Natural killer cell (primary cell): ENCODE measurements around the gene IER3. TPM values are rescaled to one million over a fixed set of nuclear protein-coding genes. Genes with fewer than 3 reads are reported as not detected.
"Not testable (repeated sequence)": the region's sequence is repeated elsewhere in the genome, so short reads cannot be mapped to it uniquely, and the experiment has no call there.

Experiments used
- ATAC-seq, 3 donors: fragments of 150-1000 bp in 2 of 3; fragments of 200-7000 bp in 1 of 3; cut with Tn5 transposase; 1 replicate in 1 of 3; 2 replicates in 2 of 3; pipeline ENCODE4 v1.10.0; 2021; ENCODE audit warnings: mild to moderate bottlenecking in 2 of 3, moderate library complexity in 2 of 3
- DNase-seq, 2 donors: peaks; one replicate each; pipeline versions ENCODE4 v3.0.0 to v3.0.0-alpha.2; 2013 to 2021; ENCODE audit warnings: mixed read lengths in 1 of 2
- H3K27ac ChIP-seq: one replicate; pipeline ENCODE4 v1.5.1; 2013; ENCODE audit warnings: mild to moderate bottlenecking, low read length
- H3K27me3 ChIP-seq: one replicate; pipeline ENCODE4 v1.6.1; 2013; ENCODE audit warnings: low read length; ENCODE audit not compliant: control insufficient read depth, insufficient read depth
- H3K36me3 ChIP-seq: one replicate; pipeline ENCODE4 v1.6.1; 2013; ENCODE audit warnings: low read length; ENCODE audit not compliant: control insufficient read depth, insufficient read depth
- H3K4me1 ChIP-seq: one replicate; pipeline ENCODE4 v1.6.1; 2013; ENCODE audit warnings: low read length; ENCODE audit not compliant: control insufficient read depth, insufficient read depth
- H3K4me3 ChIP-seq: one replicate; pipeline ENCODE4 v1.5.1; 2013; ENCODE audit warnings: low read length
- H3K9me3 ChIP-seq: one replicate; pipeline ENCODE4 v1.6.1; 2013; ENCODE audit warnings: low read length; ENCODE audit not compliant: control insufficient read depth, insufficient read depth
- H3K27ac Mint-ChIP-seq, 2 donors: one replicate each; pipeline ENCODE4 v1.8.0; 2022; ENCODE audit warnings: mild to moderate bottlenecking in 2 of 2, mixed read lengths in 2 of 2, moderate library complexity in 1 of 2
- H3K27me3 Mint-ChIP-seq, 2 donors: one replicate each; pipeline ENCODE4 v1.8.0; 2022; ENCODE audit warnings: low read depth in 2 of 2, mixed read lengths in 2 of 2
- H3K36me3 Mint-ChIP-seq: one replicate; pipeline ENCODE4 v1.8.0; 2022; ENCODE audit warnings: mixed read lengths
- H3K4me1 Mint-ChIP-seq, 2 donors: one replicate each; pipeline ENCODE4 v1.8.0; 2022; ENCODE audit warnings: mixed read lengths in 2 of 2
- H3K4me3 Mint-ChIP-seq: one replicate; pipeline ENCODE4 v1.8.0; 2022; ENCODE audit warnings: mild to moderate bottlenecking, moderate library complexity, mixed read lengths
- H3K9me3 Mint-ChIP-seq, 2 donors: one replicate each; pipeline ENCODE4 v1.8.0; 2022; ENCODE audit warnings: mixed read lengths in 2 of 2
- WGBS: methylation state at CpG from one replicate; pipeline ENCODE4 v1.1.7; 2013; ENCODE audit warnings: missing lambda C conversion rate; ENCODE audit not compliant: insufficient coverage; 5-methylcytosine and 5-hydroxymethylcytosine counted together
- intact Hi-C: fragments of 100-400 bp; cut with micrococcal nuclease; formaldehyde crosslinking; loops from one replicate; pipeline ENCODE4 v1.14.2; 2022
- total RNA-seq, 4 donors: library from RNA; stranded (reverse); fragments of 120-200 nt in 1 of 4; gene quantifications; one replicate each; pipeline versions ENCODE4 v1.2.3 to v1.2.4, GENCODE V29; 2013 to 2022
- TF ChIP-seq, protein P1 (sequence below): fragments of 200-600 bp; IDR thresholded peaks from one replicate; pipeline ENCODE4 v1.8.0; 2022; ENCODE audit warnings: antibody characterized with exemption

Gene IER3
- total RNA-seq, 3 donors from 2014 or later (not counting 1 experiment from before 2014, with no cell fraction given) = 39.7 to 105 (median 66.5) TPM

GRCh38 chr6:30767944-30768301, 23.6 kb upstream of the IER3 start:
- TF ChIP-seq, protein P1, sequence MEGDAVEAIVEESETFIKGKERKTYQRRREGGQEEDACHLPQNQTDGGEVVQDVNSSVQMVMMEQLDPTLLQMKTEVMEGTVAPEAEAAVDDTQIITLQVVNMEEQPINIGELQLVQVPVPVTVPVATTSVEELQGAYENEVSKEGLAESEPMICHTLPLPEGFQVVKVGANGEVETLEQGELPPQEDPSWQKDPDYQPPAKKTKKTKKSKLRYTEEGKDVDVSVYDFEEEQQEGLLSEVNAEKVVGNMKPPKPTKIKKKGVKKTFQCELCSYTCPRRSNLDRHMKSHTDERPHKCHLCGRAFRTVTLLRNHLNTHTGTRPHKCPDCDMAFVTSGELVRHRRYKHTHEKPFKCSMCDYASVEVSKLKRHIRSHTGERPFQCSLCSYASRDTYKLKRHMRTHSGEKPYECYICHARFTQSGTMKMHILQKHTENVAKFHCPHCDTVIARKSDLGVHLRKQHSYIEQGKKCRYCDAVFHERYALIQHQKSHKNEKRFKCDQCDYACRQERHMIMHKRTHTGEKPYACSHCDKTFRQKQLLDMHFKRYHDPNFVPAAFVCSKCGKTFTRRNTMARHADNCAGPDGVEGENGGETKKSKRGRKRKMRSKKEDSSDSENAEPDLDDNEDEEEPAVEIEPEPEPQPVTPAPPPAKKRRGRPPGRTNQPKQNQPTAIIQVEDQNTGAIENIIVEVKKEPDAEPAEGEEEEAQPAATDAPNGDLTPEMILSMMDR = no peak
- Histone ChIP-seq H3K9me3 (no peaks in the 10 kb centered on the region), H3K36me3 (no peaks in the 10 kb centered on the region), H3K4me1 (peaks cover 15% of the 10 kb centered on the region), H3K27me3 (no peaks in the 10 kb centered on the region), H3K4me3 (no peak overlapping the region), H3K27ac (no peak overlapping the region)
- DNase-seq = no peak
- Mint-ChIP-seq H3K4me1 (peaks cover 36 to 42% of the 10 kb centered on the region in 2 donors), H3K27me3 (peaks cover 10 to 19% of the 10 kb centered on the region in 2 donors), H3K27ac (no peak overlapping the region), H3K9me3 (no peaks in the 10 kb centered on the region), H3K4me3 (peak overlapping the region; percentile 56), H3K36me3 (no peaks in the 10 kb centered on the region)
- intact Hi-C loops = no loop called here
- no peak for ATAC-seq
- 100% methylated on average over 1 of the region's 1 CpG for WGBS

GRCh38 chr6:30767158-30767943, 23.0 kb upstream of the IER3 start:
- Histone ChIP-seq H3K4me1 (peaks cover 15% of the 10 kb centered on the region), H3K27me3 (no peaks in the 10 kb centered on the region), H3K36me3 (no peaks in the 10 kb centered on the region), H3K9me3 (no peaks in the 10 kb centered on the region), H3K4me3 (no peak overlapping the region), H3K27ac (no peak overlapping the region)
- peaks cover 10 to 19% of the 10 kb centered on the region in 2 donors for H3K27me3 Mint-ChIP-seq
- H3K27ac Mint-ChIP-seq = no peak overlapping the region
- no peaks in the 10 kb centered on the region for H3K36me3 Mint-ChIP-seq
- ATAC-seq (no peak), DNase-seq (no peak)
- TF ChIP-seq, protein P1 = no peak
- no peak overlapping the region for H3K4me3 Mint-ChIP-seq
- 80% methylated on average over 9 of the region's 9 CpGs for WGBS
- H3K9me3 Mint-ChIP-seq = no peaks in the 10 kb centered on the region
- intact Hi-C loops = no loop called here
- H3K4me1 Mint-ChIP-seq = peaks cover 36% of the 10 kb centered on the region in 2 donors

DNA sequence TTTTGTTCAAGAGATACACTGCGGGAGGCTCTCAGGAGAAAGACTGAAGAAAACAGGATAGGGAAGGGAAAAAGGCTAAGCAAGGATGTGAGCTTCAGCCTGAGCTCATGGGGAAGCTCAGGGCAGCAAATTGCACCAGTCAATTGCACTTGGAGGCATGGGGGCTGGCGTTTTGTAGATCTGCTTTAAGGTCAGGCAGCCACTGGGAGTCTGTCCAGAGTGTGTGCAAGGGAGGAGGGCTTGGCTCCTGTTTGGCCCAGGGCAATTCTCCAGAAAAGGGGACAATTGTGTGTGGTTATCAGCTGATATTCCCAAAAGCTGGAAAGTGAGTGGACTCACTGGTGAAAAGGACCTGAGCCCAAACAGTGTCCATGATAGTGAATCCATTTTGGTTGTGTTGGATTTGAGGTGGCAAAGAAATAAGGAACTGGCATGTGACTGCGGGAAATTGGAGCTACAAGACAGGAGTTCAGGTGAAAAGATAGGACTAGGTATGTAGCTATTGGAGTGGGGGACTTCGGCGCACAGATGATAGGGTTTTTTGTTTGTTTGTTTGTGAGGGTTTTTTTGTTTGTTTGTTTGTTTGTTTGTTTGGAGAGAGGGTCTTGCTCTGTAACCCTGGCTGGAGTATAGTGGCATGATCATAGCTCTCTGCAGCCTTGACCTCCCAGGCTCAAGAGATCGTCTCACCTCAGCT, 22.3 kb upstream of the IER3 start:
- 93% methylated on average over 6 of the region's 6 CpGs for WGBS
- no peaks in the 10 kb centered on the region for H3K9me3 ChIP-seq
- no peaks in the 10 kb centered on the region for H3K36me3 ChIP-seq
- H3K4me1 ChIP-seq = peaks cover 15% of the 10 kb centered on the region
- Mint-ChIP-seq H3K9me3 (no peaks in the 10 kb centered on the region), H3K27ac (no peak overlapping the region), H3K36me3 (no peaks in the 10 kb centered on the region), H3K4me1 (peaks cover 36% of the 10 kb centered on the region in 2 donors), H3K4me3 (no peak overlapping the region), H3K27me3 (peaks cover 10 to 19% of the 10 kb centered on the region in 2 donors)
- H3K27me3 ChIP-seq = no peaks in the 10 kb centered on the region
- ATAC-seq (no peak), DNase-seq (no peak)
- TF ChIP-seq, protein P1 = no peak
- intact Hi-C loops = no loop called here
- H3K27ac ChIP-seq = no peak overlapping the region
- H3K4me3 ChIP-seq = no peak overlapping the region

DNA sequence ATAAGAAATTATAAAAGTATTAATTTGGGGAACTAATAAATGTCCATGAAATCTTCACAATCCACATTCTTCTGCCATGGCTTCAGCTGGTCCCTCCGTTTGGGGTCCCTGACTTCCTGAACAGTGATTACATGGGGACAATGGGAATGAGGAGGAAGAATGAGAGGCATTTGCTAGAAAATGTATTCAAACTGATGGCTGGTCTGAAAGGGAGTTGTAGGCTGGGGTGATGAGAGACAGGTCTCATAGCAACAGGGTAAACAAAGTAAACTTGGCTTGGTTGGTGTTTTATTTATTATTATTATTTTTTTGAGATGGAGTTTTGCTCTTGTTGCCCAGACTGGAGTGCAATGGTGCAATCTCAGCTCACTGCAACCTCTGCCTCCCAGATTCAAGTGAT, 21.1 kb upstream of the IER3 start:
- ATAC-seq, H3K4me3 Mint-ChIP-seq, H3K36me3 Mint-ChIP-seq, DNase-seq, H3K9me3 Mint-ChIP-seq, intact Hi-C loops, H3K36me3 ChIP-seq, H3K27ac ChIP-seq, H3K9me3 ChIP-seq, H3K27ac Mint-ChIP-seq, H3K27me3 ChIP-seq, H3K4me3 ChIP-seq: not testable (repeated sequence)
- Mint-ChIP-seq H3K27me3 (peaks cover 10 to 19% of the 10 kb centered on the region in 2 donors), H3K4me1 (peaks cover 31 to 36% of the 10 kb centered on the region in 2 donors)
- peaks cover 15% of the 10 kb centered on the region for H3K4me1 ChIP-seq
- WGBS = 91% methylated on average over 1 of the region's 1 CpG

DNA sequence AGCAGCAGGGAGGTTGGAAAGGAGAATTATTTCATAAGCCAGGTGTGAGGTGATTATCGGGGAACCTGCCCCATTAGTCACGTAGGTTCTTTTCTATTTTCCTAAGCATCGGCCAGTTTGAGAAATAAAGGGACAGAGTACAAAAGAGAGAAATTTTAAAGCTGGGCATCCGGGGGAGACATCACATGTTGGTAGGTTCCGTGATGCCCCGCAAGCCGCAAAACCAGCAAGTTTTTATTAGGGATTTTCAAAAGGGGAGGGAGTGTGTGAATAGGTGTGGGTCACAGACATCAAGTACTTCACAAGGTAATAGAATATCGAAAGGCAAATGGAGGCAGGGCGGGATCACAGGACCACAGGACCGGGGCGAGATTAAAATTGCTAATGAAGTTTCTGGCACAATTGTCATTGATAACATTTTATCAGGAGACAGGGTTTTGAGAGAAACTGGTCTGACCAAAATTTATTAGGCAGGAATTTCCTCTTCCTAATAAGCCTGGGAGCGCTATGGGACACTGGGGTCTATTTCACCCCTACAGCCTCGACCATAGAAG, 20.2 kb upstream of the IER3 start:
- H3K36me3 Mint-ChIP-seq, H3K27ac Mint-ChIP-seq: not testable (repeated sequence)

More for the DNA sequence above, 20.2 kb upstream of the IER3 start:
- H3K9me3 Mint-ChIP-seq, H3K36me3 ChIP-seq, H3K4me3 Mint-ChIP-seq, H3K4me3 ChIP-seq, H3K27me3 ChIP-seq, H3K9me3 ChIP-seq, intact Hi-C loops, ATAC-seq, DNase-seq, H3K27ac ChIP-seq: not testable (repeated sequence)
- Mint-ChIP-seq H3K27me3 (peaks cover 10 to 19% of the 10 kb centered on the region in 2 donors), H3K4me1 (peaks cover 23 to 28% of the 10 kb centered on the region in 2 donors)
- WGBS = 83% methylated on average over 12 of the region's 13 CpGs
- H3K4me1 ChIP-seq = peaks cover 11% of the 10 kb centered on the region
